Mucosa of stomach (tissue), 1 donor: ENCODE measurements around the gene KIAA0319L.

Source experiments
- H3K27me3 ChIP-seq: one replicate; pipeline ENCODE4 v1.7.0; 2013; ENCODE audit warnings: mild to moderate bottlenecking, low read length; ENCODE audit not compliant: control insufficient read depth, insufficient read depth
- H3K36me3 ChIP-seq: one replicate; pipeline ENCODE4 v1.7.0; 2013; ENCODE audit warnings: low read length; ENCODE audit not compliant: control insufficient read depth, insufficient read depth
- H3K4me1 ChIP-seq: one replicate; pipeline ENCODE4 v1.7.0; 2013; ENCODE audit warnings: mild to moderate bottlenecking, low read length; ENCODE audit not compliant: control insufficient read depth, insufficient read depth
- H3K4me3 ChIP-seq: one replicate; pipeline ENCODE4 v1.7.0; 2013; ENCODE audit warnings: low read length
- H3K9ac ChIP-seq: one replicate; pipeline ENCODE4 v1.7.0; 2013; ENCODE audit warnings: mild to moderate bottlenecking, low read length, moderate library complexity
- H3K9me3 ChIP-seq: one replicate; pipeline ENCODE4 v1.7.0; 2013; ENCODE audit warnings: mild to moderate bottlenecking, low read length, moderate library complexity; ENCODE audit not compliant: control insufficient read depth
- donor health status: Pancreatic carcinoma.

KIAA0319L gene

DNA sequence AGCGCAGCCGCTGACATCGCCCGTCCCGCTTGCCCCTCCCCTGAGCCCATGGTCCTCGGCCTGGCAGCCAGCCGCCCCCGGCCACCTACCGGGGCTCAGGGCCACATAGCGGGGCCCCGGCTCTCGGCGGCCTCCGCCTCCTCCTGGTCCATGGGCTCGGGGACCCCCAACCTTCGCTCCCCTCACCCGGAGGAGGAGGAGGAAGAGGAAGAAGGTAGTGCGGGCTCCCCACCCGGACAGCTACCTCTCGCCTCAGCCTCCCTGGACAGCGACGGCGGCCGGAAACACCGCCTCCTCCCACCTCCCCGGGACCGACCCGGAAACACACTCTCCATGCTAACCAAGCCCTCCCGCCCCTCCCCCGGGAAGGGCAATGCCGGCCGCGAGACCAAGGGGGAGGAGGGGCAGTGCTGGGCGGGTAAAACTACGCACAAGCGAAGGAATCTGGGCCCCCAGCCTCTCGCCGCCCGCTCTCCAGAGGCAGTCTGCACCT, at the start of gene KIAA0319L:
TSS of gene KIAA0319L (minus strand) at position 286 of the 493 bp plus-strand sequence. CDS start 2,912 bp downstream, outside the sequence.
- Histone ChIP-seq H3K4me1 (peaks cover 49% of the 10 kb centered on the region), H3K36me3 (no peaks in the 10 kb centered on the region), H3K9ac (peak within 1 kb of the TSS; percentile 85), H3K9me3 (no peaks in the 10 kb centered on the region), H3K27me3 (no peaks in the 10 kb centered on the region), H3K4me3 (peak within 1 kb of the TSS; percentile 80)

DNA sequence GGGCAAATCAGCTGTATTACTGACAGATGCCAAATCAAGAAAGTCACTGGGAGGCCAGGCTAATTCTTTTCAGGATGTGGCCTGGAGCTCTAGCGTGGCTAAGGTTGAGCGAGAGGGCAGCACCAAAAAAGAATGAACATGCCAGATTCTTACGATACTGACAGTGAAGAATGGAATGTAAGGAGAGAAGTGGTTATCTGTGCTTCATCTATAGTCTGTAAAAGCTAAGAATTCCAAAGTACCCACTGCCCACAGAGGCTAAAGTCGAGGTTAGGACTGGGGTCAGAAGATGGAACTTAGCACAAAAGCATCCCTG, 48.6 kb upstream of the KIAA0319L start:
- Histone ChIP-seq H3K27me3 (no peaks in the 10 kb centered on the region), H3K36me3 (peaks cover 14% of the 10 kb centered on the region), H3K4me1 (no peaks in the 10 kb centered on the region), H3K9me3 (no peaks in the 10 kb centered on the region), H3K4me3 (no peak overlapping the region), H3K9ac (no peak overlapping the region)

GRCh38 chr1:35605071-35605866, 48.1 kb upstream of the KIAA0319L start:
- H3K36me3 ChIP-seq = peaks cover 14% of the 10 kb centered on the region
- H3K9ac ChIP-seq = no peak overlapping the region
- H3K27me3 ChIP-seq = no peaks in the 10 kb centered on the region
- H3K4me1 ChIP-seq = no peaks in the 10 kb centered on the region
- H3K4me3 ChIP-seq = no peak overlapping the region
- no peaks in the 10 kb centered on the region for H3K9me3 ChIP-seq

DNA sequence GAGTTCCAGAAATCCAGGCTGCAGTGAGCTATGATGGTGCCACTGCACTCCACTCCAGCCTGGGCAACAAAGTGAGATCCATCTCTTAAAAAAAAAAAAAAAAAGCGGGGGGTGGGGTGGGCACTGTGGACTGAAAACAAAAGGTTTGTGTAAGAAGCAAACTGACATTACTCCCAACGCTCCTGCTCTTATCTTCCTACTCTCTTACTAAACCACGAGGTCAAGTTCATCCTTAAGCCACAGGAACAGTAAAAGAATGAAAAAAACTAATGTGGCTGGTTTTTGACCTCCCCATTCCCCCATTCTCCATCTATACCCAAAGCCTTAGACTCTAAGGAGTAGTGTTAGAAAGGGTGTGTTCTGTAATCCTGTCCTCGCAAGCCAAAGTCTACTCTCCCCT, 46.7 kb upstream of the KIAA0319L start:
- Histone ChIP-seq H3K36me3 (peaks cover 14% of the 10 kb centered on the region), H3K27me3 (no peaks in the 10 kb centered on the region), H3K9me3 (no peaks in the 10 kb centered on the region), H3K4me3 (no peak overlapping the region), H3K9ac (no peak overlapping the region), H3K4me1 (no peaks in the 10 kb centered on the region)

- H3K9ac ChIP-seq = no peak overlapping the region
- no peaks in the 10 kb centered on the region for H3K9me3 ChIP-seq
- peaks cover 14% of the 10 kb centered on the region for H3K36me3 ChIP-seq
- no peaks in the 10 kb centered on the region for H3K27me3 ChIP-seq
- no peak overlapping the region for H3K4me3 ChIP-seq
- H3K4me1 ChIP-seq = no peaks in the 10 kb centered on the region
Observed at GRCh38 chr1:35603468-35603867, 46.3 kb upstream of the KIAA0319L start.

DNA sequence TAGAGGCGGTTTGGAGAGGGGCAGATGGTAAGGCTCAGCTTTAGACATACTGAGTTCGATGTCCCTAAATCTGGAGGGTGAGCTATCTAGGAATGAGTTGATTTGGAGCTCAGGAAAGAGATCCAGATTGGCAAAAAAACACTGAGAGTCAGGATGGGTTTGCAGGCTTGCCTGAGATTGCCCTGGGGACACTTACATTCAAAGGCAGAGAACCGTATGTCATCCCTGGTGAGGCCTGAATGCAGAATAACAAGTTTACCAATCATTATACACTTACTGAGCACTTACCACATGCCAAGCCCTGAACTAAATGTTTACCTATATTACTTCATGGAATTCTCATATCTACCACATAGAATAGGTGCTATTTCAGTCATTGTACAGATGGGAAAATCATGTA, 43.4 kb upstream of the KIAA0319L start:
- Histone ChIP-seq H3K36me3 (peaks cover 14% of the 10 kb centered on the region), H3K27me3 (no peaks in the 10 kb centered on the region), H3K9ac (no peak overlapping the region), H3K4me3 (no peak overlapping the region), H3K4me1 (no peaks in the 10 kb centered on the region), H3K9me3 (no peaks in the 10 kb centered on the region)

DNA sequence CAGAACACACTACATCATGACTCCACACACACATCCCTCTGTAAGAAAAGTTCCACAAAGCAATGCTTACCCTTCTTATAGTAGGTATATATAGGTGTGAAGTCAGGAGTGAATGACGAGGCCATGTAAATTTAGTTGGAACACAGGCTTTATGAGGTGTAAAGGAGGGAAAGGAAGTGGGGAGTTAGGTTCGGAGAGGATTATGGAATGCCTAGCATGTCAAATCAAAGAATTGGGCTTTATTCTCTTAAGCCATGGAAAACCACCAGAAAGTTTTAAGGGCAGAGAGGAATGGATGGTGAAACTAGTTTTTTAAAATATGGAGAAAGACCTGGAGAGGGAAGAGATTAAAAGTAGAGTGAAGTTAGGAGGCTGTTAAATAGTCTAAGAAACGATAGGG, 42.2 kb upstream of the KIAA0319L start:
- no peak overlapping the region for H3K4me3 ChIP-seq
- no peaks in the 10 kb centered on the region for H3K4me1 ChIP-seq
- H3K9ac ChIP-seq = no peak overlapping the region
- H3K36me3 ChIP-seq = peaks cover 14% of the 10 kb centered on the region
- no peaks in the 10 kb centered on the region for H3K9me3 ChIP-seq
- no peaks in the 10 kb centered on the region for H3K27me3 ChIP-seq

GRCh38 chr1:35598895-35599294, 41.7 kb upstream of the KIAA0319L start:
- Histone ChIP-seq H3K9ac (no peak overlapping the region), H3K27me3 (no peaks in the 10 kb centered on the region), H3K36me3 (peaks cover 14% of the 10 kb centered on the region), H3K9me3 (no peaks in the 10 kb centered on the region), H3K4me1 (no peaks in the 10 kb centered on the region), H3K4me3 (no peak overlapping the region)

DNA sequence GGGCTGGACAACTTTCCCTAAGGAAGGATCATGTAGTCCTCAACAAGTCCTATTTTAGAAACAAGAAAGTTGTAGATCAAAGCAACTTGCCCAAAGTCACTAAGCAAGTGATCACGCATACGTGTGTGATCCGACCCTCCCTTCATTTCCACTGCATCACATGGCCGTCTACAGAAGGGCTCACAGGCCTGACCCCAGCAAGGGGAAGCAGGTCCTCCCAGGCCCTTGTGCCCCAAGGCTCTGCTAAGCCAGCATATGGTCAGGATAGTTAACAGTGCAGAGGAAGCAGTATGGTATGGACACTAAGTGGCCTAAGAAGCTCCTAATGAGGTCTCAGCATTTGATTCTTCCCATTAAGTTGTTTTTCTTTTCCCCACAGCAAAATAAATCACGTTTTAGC, 40.7 kb upstream of the KIAA0319L start:
- no peaks in the 10 kb centered on the region for H3K9me3 ChIP-seq
- H3K36me3 ChIP-seq = peaks cover 6% of the 10 kb centered on the region
- H3K4me3 ChIP-seq = no peak overlapping the region
- no peaks in the 10 kb centered on the region for H3K27me3 ChIP-seq
- H3K9ac ChIP-seq = no peak overlapping the region
- H3K4me1 ChIP-seq = no peaks in the 10 kb centered on the region

DNA sequence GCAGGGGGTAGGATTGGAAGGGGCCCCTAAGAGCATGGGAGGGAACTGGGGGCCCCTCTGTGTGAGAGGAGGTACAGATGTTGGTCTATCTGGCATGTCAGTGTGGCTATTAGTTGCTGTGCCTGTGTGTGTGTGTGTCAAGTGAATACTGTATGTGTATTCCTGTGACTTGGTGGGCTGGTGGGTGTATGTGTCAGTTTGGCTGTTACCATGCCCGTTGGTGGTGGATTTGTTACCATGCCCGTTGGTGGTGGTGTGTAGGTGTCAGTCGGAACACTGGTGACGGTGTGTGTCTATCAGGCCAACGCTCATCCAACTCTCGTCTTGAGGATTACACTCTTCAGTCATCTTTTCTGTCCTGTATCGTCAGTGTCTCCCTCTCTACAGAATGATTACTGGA, 38.5 kb upstream of the KIAA0319L start:
- Histone ChIP-seq H3K4me1 (no peaks in the 10 kb centered on the region), H3K36me3 (no peaks in the 10 kb centered on the region), H3K27me3 (no peaks in the 10 kb centered on the region), H3K9ac (no peak overlapping the region), H3K9me3 (no peaks in the 10 kb centered on the region), H3K4me3 (no peak overlapping the region)

DNA sequence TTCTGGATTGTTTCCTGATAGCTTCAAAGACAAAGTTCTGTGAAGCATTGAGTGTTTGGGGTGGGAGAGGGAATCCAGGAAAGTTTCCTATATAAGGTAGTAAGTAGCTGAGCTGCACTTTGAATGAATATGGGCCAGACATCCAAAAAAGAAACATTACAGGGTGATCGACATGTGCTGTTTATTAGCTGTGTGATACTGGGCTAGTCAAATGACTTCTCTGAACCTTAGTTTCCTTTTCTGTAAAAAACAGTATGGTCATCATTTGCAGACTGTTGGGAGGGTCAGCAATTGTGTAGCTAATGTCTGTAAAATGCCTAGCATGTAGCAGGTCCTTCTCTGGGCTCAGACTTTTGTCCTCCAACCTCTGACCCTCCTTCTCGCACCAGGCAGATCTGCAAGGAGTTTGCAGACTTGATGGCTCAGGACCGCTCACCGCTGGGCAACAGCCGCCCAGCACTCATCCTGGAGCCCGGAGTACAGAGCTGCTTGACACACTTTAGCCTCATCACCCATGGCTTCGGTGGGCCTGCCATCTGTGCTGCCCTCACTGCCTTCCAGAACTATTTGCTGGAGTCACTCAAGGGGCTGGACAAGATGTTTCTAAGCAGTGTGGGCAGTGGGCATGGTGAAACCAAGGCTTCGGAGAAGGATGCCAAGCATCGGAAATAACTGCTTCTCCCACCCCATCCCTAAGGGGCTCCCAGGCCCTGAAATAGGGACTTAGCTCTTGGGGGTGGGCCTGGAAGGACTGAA, 37.0 kb upstream of the KIAA0319L start:
- Histone ChIP-seq H3K36me3 (no peaks in the 10 kb centered on the region), H3K27me3 (no peaks in the 10 kb centered on the region), H3K4me3 (no peak overlapping the region), H3K4me1 (no peaks in the 10 kb centered on the region), H3K9ac (no peak overlapping the region), H3K9me3 (no peaks in the 10 kb centered on the region)

DNA sequence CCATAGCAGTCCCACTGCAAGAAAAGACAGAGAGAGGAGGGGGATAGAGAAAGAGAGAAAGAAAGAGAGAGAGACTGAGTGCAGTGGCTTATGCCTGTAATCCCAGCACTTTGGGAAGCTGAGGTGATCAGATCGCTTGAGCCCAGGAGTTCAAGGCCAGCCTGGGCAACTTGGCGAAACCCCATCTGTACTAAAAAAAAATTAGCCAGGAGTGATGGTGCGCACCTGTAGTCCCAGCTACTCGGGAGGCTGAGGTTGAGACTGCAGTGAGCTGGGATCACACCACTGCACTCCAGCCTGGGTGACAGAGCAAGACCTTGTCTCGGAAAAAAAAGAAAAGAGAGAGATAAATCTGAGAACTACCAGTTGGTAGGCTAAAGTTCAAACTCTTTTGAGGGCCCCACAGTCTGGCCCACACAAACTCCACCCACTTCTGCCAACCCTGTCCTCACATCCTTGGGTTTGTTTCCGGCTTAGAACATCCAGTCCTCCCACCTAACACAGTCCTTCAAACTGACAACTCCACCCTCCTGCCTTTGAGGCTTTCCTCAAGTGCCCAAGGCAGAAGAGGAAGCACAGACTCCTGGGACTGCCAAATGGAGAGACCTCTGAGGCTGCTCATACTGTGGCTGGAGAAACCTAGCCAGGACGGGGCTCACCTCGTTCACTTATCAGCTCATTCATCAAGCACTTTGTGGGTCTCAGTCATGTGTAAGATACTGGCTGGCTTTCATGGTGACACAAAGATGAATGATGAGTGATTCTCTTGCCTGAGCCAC, 36.0 kb upstream of the KIAA0319L start:
- H3K4me3 ChIP-seq = no peak overlapping the region

More for the DNA sequence above, 36.0 kb upstream of the KIAA0319L start:
- H3K4me1 ChIP-seq = no peaks in the 10 kb centered on the region
- no peak overlapping the region for H3K9ac ChIP-seq
- no peaks in the 10 kb centered on the region for H3K27me3 ChIP-seq
- no peaks in the 10 kb centered on the region for H3K36me3 ChIP-seq
- H3K9me3 ChIP-seq = no peaks in the 10 kb centered on the region
